ENCODE measurements around the gene PPIP5K1. TPM values are rescaled to one million over a fixed set of nuclear protein-coding genes. Genes with fewer than 3 reads are reported as not detected.
"Not testable (repeated sequence)": the region's sequence is repeated elsewhere in the genome, so short reads cannot be mapped to it uniquely, and the experiment has no call there.

Gene PPIP5K1
- 15.5 TPM for total RNA-seq

DNA sequence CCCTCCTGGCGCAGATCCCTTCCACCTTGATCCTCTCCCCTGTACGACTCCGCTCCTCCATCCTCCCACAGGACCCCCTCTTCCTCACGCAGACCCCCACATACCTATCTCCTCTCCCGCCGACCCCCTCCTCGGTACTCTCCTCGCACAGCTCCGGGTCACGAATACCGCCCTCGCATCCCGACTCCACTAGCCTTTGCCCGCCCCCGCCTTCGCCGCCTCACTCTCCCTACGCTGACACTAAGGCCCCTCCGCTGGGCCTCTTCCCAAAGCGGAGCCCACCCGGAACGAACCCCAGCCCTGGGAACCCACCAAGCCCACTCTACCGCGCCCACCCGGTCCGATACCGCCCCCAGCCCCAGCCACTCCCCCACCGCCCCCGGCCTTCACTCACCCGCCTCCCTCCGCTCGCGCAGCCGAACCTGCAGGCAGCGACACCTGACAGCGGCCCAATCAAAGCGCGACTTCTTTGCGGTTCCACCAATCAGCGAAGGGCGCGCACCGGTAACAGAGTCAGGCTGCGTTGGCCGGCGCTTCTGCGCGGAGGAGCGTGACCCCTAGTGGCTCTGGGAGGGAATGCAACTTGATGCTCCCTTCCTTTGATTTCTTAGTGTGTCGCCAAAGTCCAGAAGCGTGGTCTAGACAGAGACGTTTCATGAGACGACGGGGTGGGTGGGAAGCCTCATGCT is at the start of gene PPIP5K1:
TSS of gene PPIP5K1 (minus strand) at position 431 of the 689 bp plus-strand sequence. CDS start 5,704 bp downstream, outside the sequence.
- DNase-seq = not testable (repeated sequence)

GRCh38 chr15:43638464-43639204 is 48.6 kb upstream of the PPIP5K1 start:
- not testable (repeated sequence) for DNase-seq

DNA sequence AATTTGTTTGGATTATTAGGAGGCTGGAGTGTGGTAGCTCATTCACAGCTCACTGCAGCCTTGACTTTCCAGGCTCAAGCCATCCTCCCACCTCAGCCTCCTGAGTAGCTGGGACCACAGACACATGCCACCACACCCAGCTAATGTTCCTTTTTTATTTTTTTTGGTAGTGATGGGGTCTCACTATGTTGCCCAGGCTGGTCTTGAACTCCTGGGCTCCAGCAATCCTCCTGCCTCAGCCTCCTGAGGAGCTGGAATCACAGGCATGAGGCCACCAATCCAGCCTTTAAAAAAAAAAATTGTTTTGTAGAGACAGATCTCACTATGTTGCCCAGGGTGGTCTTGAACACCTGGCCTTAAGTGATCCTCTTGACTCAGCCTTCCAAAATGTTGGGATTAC is 36.9 kb upstream of the PPIP5K1 start:
- not testable (repeated sequence) for DNase-seq

DNA sequence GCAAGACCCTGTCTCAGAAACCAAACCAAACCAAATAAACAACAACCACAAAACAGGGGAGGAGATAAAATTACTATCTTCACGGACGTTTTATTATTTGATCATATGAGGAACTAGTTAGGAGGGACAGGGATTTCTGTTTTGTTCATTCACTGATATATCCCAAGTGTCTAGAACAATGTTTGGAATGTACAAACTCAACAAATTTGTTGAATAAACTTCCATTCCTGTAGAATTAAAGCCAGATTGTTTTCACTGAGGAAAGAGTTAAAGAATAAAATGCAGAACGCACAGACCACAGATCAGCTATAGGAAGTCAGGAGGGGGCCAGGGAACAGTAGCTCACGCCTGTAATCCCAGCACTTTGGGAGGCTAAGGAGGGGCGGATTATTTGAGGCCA is 35.1 kb upstream of the PPIP5K1 start:
- DNase-seq = no peak

DNA sequence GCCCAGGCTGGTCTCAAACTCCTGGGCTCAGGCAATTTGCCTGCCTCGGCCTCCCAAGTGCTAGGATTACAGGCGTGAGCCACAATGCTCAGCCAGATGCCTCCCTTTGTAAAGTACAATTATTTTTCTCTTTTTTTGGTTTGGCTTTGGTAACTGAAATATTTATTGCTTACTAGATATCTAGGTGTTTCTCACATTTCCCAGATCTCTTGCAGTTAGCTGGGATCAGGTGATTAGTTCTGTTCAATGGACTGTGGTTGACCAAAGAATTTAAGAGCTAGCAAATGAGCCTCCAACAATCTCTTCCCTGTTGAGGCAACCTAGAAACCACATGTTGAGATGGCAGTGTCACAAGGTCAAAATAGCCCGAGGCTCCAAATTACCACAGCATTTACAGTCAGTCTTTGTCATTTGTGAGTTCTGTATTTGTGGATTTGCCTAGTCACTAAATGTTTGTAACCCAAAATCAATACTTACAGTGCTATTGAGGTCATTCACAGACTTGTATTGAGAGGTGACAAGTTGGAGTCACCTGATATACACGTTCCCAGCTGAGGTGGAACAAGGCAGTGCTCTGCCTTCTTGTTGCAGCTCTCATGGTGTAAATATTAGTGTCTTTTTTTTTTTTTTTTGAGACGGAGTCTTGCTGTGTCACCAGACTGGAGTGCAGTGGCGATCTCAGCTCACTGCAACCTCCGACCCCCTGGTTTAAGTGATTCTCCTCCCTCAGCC is 32.2 kb upstream of the PPIP5K1 start:
- DNase-seq = not testable (repeated sequence)

- not testable (repeated sequence) for DNase-seq
Observed at GRCh38 chr15:43618700-43619099, 28.7 kb upstream of the PPIP5K1 start, which contains the start of gene STRC. Gene STRC (minus strand): TSS chr15:43618800. CDS start chr15:43618722, 78 bp downstream.

DNA sequence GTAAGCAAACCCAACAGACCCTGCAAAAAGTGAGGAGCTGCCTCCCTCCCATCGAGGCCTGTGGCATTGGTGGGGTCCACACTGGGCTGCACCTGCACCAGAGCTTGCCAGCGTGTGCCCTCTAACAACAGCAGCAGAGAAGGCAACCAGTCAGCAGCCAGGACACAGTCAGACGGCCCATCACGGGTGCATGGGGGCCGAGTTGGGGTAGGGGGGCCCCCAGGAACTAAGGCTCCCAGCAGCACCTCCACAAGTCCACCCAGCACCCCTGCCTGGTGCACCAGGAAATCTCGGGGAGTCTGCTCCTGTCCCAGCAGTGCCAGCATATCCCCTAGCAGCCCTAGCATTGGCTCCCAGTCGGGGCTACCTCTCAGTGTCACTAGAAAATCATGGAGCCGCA is 27.7 kb upstream of the PPIP5K1 start:
- not testable (repeated sequence) for DNase-seq

DNA sequence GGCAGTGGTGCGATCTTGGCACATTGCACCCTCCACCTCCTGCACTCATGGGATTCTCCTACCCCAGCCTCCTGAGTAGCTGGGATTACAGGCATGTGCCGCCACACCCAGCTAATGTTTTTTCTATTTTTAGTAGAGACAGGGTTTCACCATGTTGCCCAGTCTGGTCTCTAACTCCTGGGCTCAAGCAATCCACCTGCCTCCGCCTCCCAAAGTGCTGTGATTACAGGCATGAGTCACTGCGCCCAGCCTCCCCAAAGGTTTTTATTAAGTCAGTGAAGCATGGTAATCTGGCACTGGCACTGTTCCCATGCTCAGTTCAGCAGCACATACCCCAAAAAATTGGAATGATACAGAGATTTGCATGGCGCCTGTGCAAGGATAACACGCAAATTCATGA is 12.2 kb upstream of the PPIP5K1 start:
- DNase-seq = peak; percentile 89

GRCh38 chr15:43600200-43600599 is 10.2 kb upstream of the PPIP5K1 start:
- DNase-seq = not testable (repeated sequence)

- DNase-seq = not testable (repeated sequence)
Observed at GRCh38 chr15:43599131-43599530, 9.1 kb upstream of the PPIP5K1 start.

- DNase-seq = not testable (repeated sequence)
Observed at GRCh38 chr15:43593328-43594190, 3.6 kb upstream of the PPIP5K1 start, which contains the start of gene CKMT1B. Gene CKMT1B (plus strand): TSS chr15:43594027. CDS start chr15:43594219, 192 bp downstream.

DNA sequence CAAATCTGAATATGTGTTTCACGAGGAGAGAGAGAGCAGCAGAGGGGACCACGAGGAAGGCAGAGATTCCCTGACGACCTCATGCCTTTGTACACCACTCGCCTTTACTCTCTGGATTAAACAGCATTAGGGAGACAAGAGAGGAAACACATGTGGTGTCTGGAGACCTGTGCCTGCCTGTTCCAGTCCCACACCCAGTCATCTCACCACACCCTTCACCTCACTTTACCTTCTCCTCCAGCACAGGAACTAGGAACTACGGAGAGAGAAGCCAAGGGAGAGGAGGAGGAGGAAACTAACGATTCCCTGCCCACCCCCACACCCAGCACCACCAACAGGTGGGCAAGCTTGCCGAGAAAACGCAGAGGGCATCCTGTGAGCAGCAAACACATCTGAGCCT is 2.8 kb upstream of the PPIP5K1 start:
- not testable (repeated sequence) for DNase-seq

GRCh38 chr15:43574607-43575006 is 15.4 kb downstream of the PPIP5K1 start:
- not testable (repeated sequence) for DNase-seq

DNA sequence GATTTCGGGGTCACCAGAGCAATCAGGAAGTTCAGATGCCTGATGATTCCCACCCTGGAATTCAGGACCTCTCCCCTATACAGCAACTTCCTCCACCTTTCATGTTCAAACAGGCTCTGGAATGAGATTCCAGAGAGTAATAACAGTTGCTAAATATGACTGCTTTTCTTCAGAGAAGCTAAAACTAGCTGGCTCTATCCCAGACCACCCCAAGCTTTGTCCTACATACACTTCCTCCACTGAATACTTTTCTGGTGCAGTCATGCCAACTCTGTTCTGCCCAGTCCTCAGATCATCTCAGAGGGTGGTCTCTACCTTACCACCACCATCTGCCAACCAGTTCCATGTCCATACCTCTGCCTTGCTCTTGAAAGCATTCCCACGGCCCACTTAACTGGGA is 23.4 kb downstream of the PPIP5K1 start:
- DNase-seq = not testable (repeated sequence)

- DNase-seq = not testable (repeated sequence)
Observed at GRCh38 chr15:43563793-43564192, 26.2 kb downstream of the PPIP5K1 start.

- not testable (repeated sequence) for DNase-seq
Observed at GRCh38 chr15:43562753-43563152, 27.3 kb downstream of the PPIP5K1 start.

GRCh38 chr15:43552986-43553385 is 37.0 kb downstream of the PPIP5K1 start:
- no peak for DNase-seq

- no peak for DNase-seq
Observed at GRCh38 chr15:43552256-43552655, 37.8 kb downstream of the PPIP5K1 start.

DNA sequence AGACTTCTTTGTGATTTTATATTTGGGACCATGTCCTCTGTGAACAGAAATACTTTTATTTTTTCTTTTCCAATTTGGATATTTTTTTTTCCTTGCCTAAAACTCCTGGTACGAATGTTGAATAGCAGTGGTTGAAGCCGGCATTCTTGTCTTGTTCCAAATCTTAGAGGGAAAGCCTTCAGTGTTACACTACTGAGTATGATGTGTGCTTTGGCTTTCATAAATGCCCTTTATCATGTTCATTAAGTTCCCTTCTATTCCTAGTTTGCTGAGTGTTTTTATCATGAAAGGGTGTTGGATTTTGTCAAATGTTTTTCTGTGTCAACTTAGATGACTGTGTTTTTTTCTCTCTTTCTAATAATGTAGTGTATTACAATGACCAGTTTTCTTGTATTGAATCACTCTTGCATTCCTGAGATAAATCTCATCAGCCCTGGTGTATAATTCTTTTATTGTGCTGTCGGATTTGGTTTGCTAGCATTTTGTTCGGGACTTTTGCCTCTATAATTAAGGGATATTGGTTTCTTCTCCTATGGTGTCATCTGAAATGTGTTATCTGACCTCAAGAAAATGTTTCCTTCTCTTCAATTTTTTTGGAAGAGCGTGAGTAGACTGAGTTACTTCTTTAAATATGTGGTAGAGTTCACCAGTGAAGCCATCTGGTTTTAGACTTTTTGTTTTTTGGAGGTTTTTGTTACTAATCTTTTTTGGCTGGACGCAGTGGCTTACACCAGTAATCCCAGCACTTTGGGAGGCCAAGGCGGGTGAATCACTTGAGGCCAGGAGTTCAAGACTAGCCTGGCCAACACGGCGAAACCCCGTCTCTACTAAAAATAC is 39.3 kb downstream of the PPIP5K1 start:
- DNase-seq = no peak

- DNase-seq = no peak
Observed at GRCh38 chr15:43547539-43547938, 42.5 kb downstream of the PPIP5K1 start.

GRCh38 chr15:43545426-43545825 is 44.6 kb downstream of the PPIP5K1 start:
- no peak for DNase-seq

Measured in tongue (tissue), 2 donors.